SK-N-SH treated with all-trans-retinoic acid at 6 μM for 48 hours (cell line): ENCODE results near the gene ABCC12.

ENCODE experiments used
- ATAC-seq: fragments of 200-7000 bp; cut with Tn5 transposase; 3 replicates; pipeline ENCODE4 v1.9.1; 2020; ENCODE audit warnings: mild to moderate bottlenecking, moderate library complexity
- ARNTL ChIP-seq: fragments of 450-650 bp; formaldehyde crosslinking; IDR thresholded peaks from 2 replicates; pipeline ENCODE4 v1.5.0; 2020; ENCODE audit warnings: low read depth, mild to moderate bottlenecking, moderate library complexity, borderline replicate concordance
- BACH2 ChIP-seq: fragments of 250-450 bp; sonication (Bioruptor Pico); IDR thresholded peaks from 2 replicates; pipeline ENCODE4 v1.9.0; 2021; ENCODE audit warnings: mild to moderate bottlenecking, borderline replicate concordance
- CSDC2 ChIP-seq: fragments of 250-450 bp; sonication (Bioruptor Pico); IDR thresholded peaks from 2 replicates; pipeline ENCODE4 v1.5.0; 2020; ENCODE audit warnings: mild to moderate bottlenecking, moderate library complexity
- ESRRG ChIP-seq: fragments of 250-450 bp; sonication (Bioruptor Pico); IDR thresholded peaks from 2 replicates; pipeline ENCODE4 v1.6.1; 2021; ENCODE audit warnings: mild to moderate bottlenecking
- GLIS3 ChIP-seq: fragments of 250-450 bp; sonication (Bioruptor Pico); IDR thresholded peaks from 2 replicates; pipeline ENCODE4 v1.5.0; 2020; ENCODE audit warnings: mild to moderate bottlenecking, moderate library complexity
- ISL1 ChIP-seq: fragments of 250-450 bp; sonication (Bioruptor Pico); IDR thresholded peaks from 2 replicates; pipeline ENCODE4 v2.1.2; 2022; ENCODE audit warnings: mild to moderate bottlenecking, moderate library complexity
- PPARA ChIP-seq: fragments of 250-450 bp; sonication (Bioruptor Pico); IDR thresholded peaks from 2 replicates; pipeline ENCODE4 v1.5.0; 2020; ENCODE audit warnings: mild to moderate bottlenecking, borderline replicate concordance
- RARB ChIP-seq: fragments of 250-450 bp; sonication (Bioruptor Pico); IDR thresholded peaks from 2 replicates; pipeline ENCODE4 v1.8.0; 2021; ENCODE audit warnings: mild to moderate bottlenecking, moderate library complexity
- SNAI2 ChIP-seq: fragments of 250-450 bp; sonication (Bioruptor Pico); IDR thresholded peaks from 2 replicates; pipeline ENCODE4 v1.5.0; 2020; ENCODE audit warnings: mild to moderate bottlenecking, moderate library complexity
- TCF4 ChIP-seq: fragments of 250-450 bp; sonication (Bioruptor Pico); IDR thresholded peaks from 2 replicates; pipeline ENCODE4 v1.8.0; 2021; ENCODE audit warnings: mild to moderate bottlenecking, moderate library complexity, borderline replicate concordance
- TOX ChIP-seq: fragments of 250-450 bp; sonication (Bioruptor Pico); IDR thresholded peaks from 2 replicates; pipeline ENCODE4 v1.8.0; 2021; ENCODE audit warnings: mild to moderate bottlenecking, moderate library complexity, borderline replicate concordance
- ZC3H10 ChIP-seq: fragments of 250-450 bp; sonication (Bioruptor Pico); IDR thresholded peaks from 2 replicates; pipeline ENCODE4 v1.5.1; 2021; ENCODE audit warnings: mild to moderate bottlenecking, moderate library complexity
- ZFP3 ChIP-seq: fragments of 250-450 bp; sonication (Bioruptor Pico); IDR thresholded peaks from 2 replicates; pipeline ENCODE4 v1.5.0; 2020; ENCODE audit warnings: mild to moderate bottlenecking, moderate library complexity
- ZFP30 ChIP-seq: fragments of 450-650 bp; formaldehyde crosslinking; IDR thresholded peaks from 2 replicates; pipeline ENCODE4 v1.5.0; 2022; ENCODE audit warnings: mild to moderate bottlenecking, moderate library complexity
- ZNF565 ChIP-seq: fragments of 450-650 bp; formaldehyde crosslinking; conservative IDR thresholded peaks from 2 replicates; pipeline ENCODE4 v1.5.0; 2020; ENCODE audit warnings: low read depth, mild to moderate bottlenecking, moderate library complexity
- ZNF8 ChIP-seq: fragments of 450-650 bp; formaldehyde crosslinking; IDR thresholded peaks from 2 replicates; pipeline ENCODE4 v1.5.0; 2020; ENCODE audit warnings: mild to moderate bottlenecking, moderate library complexity
- TF ChIP-seq, protein P1 (sequence below): fragments of 250-450 bp; sonication (Bioruptor Pico); IDR thresholded peaks from 2 replicates; pipeline ENCODE4 v1.8.0; 2021; ENCODE audit warnings: low read depth, mild to moderate bottlenecking, moderate library complexity, borderline replicate concordance
- TF ChIP-seq, protein P2 (sequence below): fragments of 250-450 bp; sonication (Bioruptor Pico); IDR thresholded peaks from 2 replicates; pipeline ENCODE4 v1.5.1; 2021; ENCODE audit warnings: mild to moderate bottlenecking, moderate library complexity
- TF ChIP-seq, protein P3 (sequence below): fragments of 250-450 bp; sonication (Bioruptor Pico); IDR thresholded peaks from 2 replicates; pipeline ENCODE4 v1.8.0; 2020; ENCODE audit warnings: mild to moderate bottlenecking, moderate library complexity, borderline replicate concordance
- TF ChIP-seq, protein P4 (sequence below): fragments of 250-450 bp; sonication (Bioruptor Pico); IDR thresholded peaks from 2 replicates; pipeline ENCODE4 v1.5.1; 2020; ENCODE audit warnings: low read depth, mild to moderate bottlenecking, moderate library complexity
- TF ChIP-seq, protein P5 (sequence below): fragments of 250-450 bp; sonication (Bioruptor Pico); IDR thresholded peaks from 2 replicates; pipeline ENCODE4 v1.5.0; 2020; ENCODE audit warnings: mild to moderate bottlenecking, moderate library complexity

Gene ABCC12

DNA sequence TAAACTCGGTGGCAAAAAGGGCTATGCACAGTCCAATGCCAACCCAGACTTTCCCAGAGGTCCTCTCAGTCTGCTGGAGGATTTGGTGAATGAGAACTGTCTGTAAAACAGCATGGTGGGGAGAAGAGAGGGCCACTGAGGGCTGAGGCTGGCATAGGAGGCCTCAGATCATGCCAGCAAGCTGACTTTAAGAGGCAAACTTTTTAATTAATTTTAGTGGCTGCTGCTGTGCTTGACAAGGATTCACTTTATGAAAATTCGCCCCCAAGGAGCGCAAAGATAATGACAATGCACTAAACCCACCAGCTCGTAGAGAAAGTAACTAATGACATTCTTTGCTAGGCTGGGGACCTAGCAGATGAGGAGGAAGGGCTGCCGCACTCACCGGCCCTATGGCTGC is 15.0 kb downstream of the ABCC12 start:
- TF ChIP-seq ZC3H10 (CRISPR knock-in tag), result no peak
- TF ChIP-seq, protein P1, sequence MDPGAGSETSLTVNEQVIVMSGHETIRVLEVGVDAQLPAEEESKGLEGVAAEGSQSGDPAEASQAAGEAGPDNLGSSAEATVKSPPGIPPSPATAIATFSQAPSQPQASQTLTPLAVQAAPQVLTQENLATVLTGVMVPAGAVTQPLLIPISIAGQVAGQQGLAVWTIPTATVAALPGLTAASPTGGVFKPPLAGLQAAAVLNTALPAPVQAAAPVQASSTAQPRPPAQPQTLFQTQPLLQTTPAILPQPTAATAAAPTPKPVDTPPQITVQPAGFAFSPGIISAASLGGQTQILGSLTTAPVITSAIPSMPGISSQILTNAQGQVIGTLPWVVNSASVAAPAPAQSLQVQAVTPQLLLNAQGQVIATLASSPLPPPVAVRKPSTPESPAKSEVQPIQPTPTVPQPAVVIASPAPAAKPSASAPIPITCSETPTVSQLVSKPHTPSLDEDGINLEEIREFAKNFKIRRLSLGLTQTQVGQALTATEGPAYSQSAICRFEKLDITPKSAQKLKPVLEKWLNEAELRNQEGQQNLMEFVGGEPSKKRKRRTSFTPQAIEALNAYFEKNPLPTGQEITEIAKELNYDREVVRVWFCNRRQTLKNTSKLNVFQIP (CRISPR knock-in tag), result no peak
- TF ChIP-seq, protein P2, sequence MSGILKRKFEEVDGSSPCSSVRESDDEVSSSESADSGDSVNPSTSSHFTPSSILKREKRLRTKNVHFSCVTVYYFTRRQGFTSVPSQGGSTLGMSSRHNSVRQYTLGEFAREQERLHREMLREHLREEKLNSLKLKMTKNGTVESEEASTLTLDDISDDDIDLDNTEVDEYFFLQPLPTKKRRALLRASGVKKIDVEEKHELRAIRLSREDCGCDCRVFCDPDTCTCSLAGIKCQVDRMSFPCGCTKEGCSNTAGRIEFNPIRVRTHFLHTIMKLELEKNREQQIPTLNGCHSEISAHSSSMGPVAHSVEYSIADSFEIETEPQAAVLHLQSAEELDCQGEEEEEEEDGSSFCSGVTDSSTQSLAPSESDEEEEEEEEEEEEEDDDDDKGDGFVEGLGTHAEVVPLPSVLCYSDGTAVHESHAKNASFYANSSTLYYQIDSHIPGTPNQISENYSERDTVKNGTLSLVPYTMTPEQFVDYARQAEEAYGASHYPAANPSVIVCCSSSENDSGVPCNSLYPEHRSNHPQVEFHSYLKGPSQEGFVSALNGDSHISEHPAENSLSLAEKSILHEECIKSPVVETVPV, result no peak
- ATAC-seq, result no peak

DNA sequence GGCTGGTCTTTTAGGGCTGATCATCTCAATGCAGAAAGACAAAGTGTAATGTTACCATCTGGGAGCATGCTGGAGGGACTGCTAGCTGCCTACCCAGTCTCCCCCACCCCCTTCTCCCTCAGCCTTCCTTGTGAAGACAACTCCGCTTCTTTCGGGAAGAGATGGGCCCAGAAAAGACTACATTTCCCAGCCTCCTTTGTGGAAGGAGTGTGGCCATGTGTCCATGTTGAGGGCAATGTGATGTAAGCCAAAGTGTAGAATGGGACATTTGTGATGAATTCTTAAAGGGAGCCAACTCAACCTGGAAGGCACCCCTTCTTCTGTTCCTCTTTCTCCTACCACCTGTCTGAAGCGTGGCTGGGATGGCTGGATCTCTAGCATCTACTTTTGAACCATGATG is 16.3 kb downstream of the ABCC12 start:
- ATAC-seq, result no peak

GRCh38 chr16:48138543-48138942 is 17.2 kb downstream of the ABCC12 start:
- no peak for ATAC-seq
- TF ChIP-seq ZC3H10 (CRISPR knock-in tag) (no peak), RARB (CRISPR knock-in tag) (no peak), GLIS3 (CRISPR knock-in tag) (no peak), PPARA (CRISPR knock-in tag) (no peak), ZFP30 (no peak), ZFP3 (CRISPR knock-in tag) (no peak), ARNTL (no peak), TCF4 (CRISPR knock-in tag) (no peak), BACH2 (CRISPR knock-in tag) (no peak), ISL1 (CRISPR knock-in tag) (no peak), ESRRG (no peak), TOX (CRISPR knock-in tag) (no peak), CSDC2 (CRISPR knock-in tag) (no peak), ZNF565 (no peak), ZNF8 (CRISPR knock-in tag) (no peak)
- TF ChIP-seq, protein P3, sequence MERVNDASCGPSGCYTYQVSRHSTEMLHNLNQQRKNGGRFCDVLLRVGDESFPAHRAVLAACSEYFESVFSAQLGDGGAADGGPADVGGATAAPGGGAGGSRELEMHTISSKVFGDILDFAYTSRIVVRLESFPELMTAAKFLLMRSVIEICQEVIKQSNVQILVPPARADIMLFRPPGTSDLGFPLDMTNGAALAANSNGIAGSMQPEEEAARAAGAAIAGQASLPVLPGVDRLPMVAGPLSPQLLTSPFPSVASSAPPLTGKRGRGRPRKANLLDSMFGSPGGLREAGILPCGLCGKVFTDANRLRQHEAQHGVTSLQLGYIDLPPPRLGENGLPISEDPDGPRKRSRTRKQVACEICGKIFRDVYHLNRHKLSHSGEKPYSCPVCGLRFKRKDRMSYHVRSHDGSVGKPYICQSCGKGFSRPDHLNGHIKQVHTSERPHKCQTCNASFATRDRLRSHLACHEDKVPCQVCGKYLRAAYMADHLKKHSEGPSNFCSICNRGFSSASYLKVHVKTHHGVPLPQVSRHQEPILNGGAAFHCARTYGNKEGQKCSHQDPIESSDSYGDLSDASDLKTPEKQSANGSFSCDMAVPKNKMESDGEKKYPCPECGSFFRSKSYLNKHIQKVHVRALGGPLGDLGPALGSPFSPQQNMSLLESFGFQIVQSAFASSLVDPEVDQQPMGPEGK (CRISPR knock-in tag), result no peak
- TF ChIP-seq, protein P4, sequence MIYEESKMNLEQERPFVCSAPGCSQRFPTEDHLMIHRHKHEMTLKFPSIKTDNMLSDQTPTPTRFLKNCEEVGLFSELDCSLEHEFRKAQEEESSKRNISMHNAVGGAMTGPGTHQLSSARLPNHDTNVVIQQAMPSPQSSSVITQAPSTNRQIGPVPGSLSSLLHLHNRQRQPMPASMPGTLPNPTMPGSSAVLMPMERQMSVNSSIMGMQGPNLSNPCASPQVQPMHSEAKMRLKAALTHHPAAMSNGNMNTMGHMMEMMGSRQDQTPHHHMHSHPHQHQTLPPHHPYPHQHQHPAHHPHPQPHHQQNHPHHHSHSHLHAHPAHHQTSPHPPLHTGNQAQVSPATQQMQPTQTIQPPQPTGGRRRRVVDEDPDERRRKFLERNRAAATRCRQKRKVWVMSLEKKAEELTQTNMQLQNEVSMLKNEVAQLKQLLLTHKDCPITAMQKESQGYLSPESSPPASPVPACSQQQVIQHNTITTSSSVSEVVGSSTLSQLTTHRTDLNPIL (CRISPR knock-in tag), result no peak

More for the DNA sequence above, 16.3 kb downstream of the ABCC12 start:
- no peak for TF ChIP-seq PPARA (CRISPR knock-in tag)
- no peak for TF ChIP-seq SNAI2 (CRISPR knock-in tag)
- TF ChIP-seq BACH2 (CRISPR knock-in tag), result no peak
- TF ChIP-seq, protein P3 (CRISPR knock-in tag), result no peak
- TF ChIP-seq ZC3H10 (CRISPR knock-in tag), result no peak
- TF ChIP-seq RARB (CRISPR knock-in tag), result no peak
- TF ChIP-seq, protein P2, result no peak
- TF ChIP-seq, protein P5, sequence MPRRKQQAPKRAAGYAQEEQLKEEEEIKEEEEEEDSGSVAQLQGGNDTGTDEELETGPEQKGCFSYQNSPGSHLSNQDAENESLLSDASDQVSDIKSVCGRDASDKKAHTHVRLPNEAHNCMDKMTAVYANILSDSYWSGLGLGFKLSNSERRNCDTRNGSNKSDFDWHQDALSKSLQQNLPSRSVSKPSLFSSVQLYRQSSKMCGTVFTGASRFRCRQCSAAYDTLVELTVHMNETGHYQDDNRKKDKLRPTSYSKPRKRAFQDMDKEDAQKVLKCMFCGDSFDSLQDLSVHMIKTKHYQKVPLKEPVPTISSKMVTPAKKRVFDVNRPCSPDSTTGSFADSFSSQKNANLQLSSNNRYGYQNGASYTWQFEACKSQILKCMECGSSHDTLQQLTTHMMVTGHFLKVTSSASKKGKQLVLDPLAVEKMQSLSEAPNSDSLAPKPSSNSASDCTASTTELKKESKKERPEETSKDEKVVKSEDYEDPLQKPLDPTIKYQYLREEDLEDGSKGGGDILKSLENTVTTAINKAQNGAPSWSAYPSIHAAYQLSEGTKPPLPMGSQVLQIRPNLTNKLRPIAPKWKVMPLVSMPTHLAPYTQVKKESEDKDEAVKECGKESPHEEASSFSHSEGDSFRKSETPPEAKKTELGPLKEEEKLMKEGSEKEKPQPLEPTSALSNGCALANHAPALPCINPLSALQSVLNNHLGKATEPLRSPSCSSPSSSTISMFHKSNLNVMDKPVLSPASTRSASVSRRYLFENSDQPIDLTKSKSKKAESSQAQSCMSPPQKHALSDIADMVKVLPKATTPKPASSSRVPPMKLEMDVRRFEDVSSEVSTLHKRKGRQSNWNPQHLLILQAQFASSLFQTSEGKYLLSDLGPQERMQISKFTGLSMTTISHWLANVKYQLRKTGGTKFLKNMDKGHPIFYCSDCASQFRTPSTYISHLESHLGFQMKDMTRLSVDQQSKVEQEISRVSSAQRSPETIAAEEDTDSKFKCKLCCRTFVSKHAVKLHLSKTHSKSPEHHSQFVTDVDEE (CRISPR knock-in tag), result no peak
- no peak for TF ChIP-seq ISL1 (CRISPR knock-in tag)
